HG02763 (cell line): ENCODE results near the gene ST3GAL6.

ENCODE experiments used
- ATAC-seq: cut with Tn5 transposase; IDR thresholded peaks from one replicate; pipeline ENCODE4 v1.9.1; 2021; ENCODE audit warnings: mild to moderate bottlenecking, moderate library complexity; ENCODE audit not compliant: unreplicated experiment

ST3GAL6 gene

GRCh38 chr3:98843266-98843959, 80.3 kb downstream of the ST3GAL6 start:
- no peak for ATAC-seq
